Measurements from ENCODE around the gene POLR2J3.
"Not testable (repeated sequence)": the region's sequence is repeated elsewhere in the genome, so short reads cannot be mapped to it uniquely, and the experiment has no call there.

DNA sequence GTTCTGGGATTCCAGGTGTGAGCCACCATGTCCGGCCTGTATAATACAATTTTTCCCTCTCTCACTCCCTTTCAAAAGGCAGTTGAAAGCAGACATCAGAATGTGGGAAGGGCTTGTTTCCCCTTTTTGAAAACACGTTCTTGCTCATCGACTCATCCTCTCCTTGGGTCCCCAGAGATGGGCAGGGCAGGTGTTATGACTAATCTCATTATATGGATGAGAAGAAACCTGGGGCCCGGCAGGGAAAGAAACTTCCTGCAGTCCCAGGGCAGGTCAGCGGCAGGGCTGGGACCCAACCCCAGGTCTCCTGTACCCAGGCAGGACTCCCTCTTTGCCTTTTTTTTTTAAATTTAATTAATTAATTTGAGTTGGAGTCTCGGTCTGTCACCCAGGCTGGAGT lies 26.0 kb downstream of the POLR2J3 start:
- TF ChIP-seq, protein P1, sequence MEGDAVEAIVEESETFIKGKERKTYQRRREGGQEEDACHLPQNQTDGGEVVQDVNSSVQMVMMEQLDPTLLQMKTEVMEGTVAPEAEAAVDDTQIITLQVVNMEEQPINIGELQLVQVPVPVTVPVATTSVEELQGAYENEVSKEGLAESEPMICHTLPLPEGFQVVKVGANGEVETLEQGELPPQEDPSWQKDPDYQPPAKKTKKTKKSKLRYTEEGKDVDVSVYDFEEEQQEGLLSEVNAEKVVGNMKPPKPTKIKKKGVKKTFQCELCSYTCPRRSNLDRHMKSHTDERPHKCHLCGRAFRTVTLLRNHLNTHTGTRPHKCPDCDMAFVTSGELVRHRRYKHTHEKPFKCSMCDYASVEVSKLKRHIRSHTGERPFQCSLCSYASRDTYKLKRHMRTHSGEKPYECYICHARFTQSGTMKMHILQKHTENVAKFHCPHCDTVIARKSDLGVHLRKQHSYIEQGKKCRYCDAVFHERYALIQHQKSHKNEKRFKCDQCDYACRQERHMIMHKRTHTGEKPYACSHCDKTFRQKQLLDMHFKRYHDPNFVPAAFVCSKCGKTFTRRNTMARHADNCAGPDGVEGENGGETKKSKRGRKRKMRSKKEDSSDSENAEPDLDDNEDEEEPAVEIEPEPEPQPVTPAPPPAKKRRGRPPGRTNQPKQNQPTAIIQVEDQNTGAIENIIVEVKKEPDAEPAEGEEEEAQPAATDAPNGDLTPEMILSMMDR (IDR thresholded peaks at IDR 0.05), result not testable (repeated sequence)
- TF ChIP-seq POLR2A (IDR thresholded peaks at IDR 0.05), result not testable (repeated sequence)
